GM21360 (cell line): ENCODE data around the gene TBXAS1.
"Not testable (repeated sequence)": the region's sequence is repeated elsewhere in the genome, so short reads cannot be mapped to it uniquely, and the experiment has no call there.

Experiments used
- ATAC-seq: cut with Tn5 transposase; IDR thresholded peaks from one replicate; pipeline ENCODE4 v1.9.1; 2021; ENCODE audit warnings: mild to moderate bottlenecking, moderate library complexity; ENCODE audit not compliant: unreplicated experiment

The TBXAS1 gene

GRCh38 chr7:139825666-139826290, 3.3 kb upstream of the TBXAS1 start:
- no peak for ATAC-seq

GRCh38 chr7:139827042-139827441, 2.0 kb upstream of the TBXAS1 start:
- ATAC-seq: no peak

GRCh38 chr7:139828446-139828845, 618 bp upstream of the TBXAS1 start:
- no peak for ATAC-seq

GRCh38 chr7:139829775-139830117, 682 bp downstream of the TBXAS1 start:
- no peak for ATAC-seq

GRCh38 chr7:139830292-139830691, 1.2 kb downstream of the TBXAS1 start:
- no peak for ATAC-seq

DNA sequence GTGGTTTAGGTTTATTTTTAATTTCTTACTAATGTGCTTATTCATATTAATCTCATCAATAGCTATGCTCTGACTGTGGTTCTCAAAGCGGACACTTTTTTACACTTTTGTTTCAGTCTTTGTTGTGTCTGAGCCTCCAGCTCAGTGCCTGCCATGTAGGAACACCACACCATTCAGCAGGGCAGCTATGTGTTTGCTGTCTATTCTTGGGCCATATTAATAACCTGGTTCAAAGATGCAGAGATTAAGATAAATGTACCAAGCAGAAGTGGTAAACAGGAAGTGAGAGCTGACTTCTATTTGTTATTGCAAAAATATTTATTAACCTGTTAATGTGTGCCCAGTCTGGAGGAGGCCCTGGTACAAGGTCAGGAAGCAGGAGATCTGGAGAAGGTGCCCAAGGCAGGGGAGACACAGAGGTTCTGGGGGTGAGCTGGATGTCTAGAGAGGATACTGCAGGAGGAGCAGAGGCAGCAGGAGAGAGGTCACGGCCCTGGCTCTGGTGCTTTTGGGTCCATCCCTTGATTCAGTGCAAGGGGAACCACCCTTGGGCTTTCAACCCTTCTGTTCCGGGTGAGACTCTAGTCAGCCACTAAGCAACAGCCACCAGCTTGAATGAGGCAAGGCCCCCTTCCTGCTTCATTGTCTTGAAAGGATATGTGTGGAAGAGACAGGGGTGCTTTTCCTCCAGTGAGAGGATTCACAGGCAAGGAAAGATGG, 1.9 kb downstream of the TBXAS1 start:
- ATAC-seq: no peak

DNA sequence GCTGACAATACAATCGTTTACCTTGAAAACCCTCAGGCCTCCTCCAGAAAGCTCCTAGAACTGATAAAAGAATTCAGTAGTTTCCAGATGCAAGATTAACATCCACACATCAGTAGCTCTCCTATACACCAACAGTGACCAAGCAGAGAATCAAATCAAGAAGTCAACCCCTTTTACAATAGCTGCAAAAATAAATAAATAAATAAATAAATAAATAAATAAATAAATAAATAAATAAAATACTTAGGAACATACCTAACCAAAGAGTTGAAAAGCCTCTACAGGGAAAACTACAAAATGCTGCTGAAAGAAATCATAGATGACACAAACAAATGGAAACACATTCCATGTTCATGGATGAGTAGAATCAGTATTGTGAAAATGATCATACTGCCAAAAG, 6.8 kb downstream of the TBXAS1 start:
- ATAC-seq: not testable (repeated sequence)

GRCh38 chr7:139837291-139837690, 8.2 kb downstream of the TBXAS1 start:
- not testable (repeated sequence) for ATAC-seq

- no peak for ATAC-seq
Measured at GRCh38 chr7:139838276-139838675, 9.2 kb downstream of the TBXAS1 start.

- ATAC-seq: no peak
Measured at GRCh38 chr7:139838876-139839275, 9.8 kb downstream of the TBXAS1 start.

DNA sequence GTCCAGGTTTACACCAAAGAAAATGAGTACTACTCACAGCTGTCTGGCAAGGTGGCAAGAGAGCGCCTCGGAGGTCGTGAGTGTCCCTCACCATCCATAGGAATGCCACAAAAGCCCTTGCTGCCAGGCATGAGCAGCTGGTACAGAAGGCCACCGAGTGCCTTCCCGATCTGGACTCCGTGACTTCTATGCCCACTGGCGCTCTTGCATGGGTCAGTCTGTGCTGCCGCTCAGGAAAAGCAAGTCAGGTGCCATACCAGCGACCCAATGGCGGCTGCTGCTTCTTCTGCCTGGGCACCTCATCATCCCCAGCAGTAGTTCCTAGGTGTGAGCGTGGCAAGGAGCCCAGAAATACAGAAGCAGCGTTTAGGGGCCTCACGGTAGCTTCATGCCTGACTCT, 11.7 kb downstream of the TBXAS1 start:
- ATAC-seq: no peak

DNA sequence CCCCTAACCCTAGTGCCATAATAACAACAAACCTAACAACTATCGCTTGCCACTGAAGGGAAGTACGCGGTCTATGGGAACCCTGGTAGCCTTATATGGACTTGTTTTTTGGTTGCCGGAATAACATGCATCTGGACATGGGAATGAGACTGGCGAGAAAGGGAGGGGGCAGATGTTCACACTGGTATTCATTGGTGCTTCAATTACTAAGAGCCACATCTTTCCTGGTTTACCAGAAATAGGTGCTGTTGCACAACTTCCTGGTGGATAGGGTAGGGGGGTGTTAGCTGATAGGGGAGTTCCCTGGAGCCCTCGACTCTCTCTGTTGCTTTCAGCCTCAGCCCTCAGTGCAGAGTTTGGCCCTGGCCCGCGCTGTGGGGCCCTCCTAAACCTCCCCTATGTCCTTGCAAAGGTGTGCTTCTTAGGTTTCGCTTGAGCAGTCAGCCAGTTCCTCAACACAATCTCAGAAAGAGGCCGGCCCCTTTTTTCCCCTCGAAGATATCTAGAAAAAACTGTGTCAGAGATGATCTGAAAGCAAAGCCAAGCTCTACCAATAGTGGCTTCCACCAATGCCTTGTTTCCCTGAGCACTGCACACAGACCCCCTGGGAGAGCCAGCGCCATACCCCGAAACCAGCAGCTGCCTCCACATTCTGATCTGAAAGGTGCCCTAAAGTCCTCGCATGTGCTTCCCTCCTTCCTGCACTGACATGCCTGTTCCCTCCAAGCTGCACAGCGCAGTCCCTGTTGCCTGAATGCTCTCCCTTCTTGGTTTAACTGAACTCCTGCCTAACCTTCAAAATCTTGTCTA, 13.5 kb downstream of the TBXAS1 start:
- ATAC-seq: peak; percentile 80

DNA sequence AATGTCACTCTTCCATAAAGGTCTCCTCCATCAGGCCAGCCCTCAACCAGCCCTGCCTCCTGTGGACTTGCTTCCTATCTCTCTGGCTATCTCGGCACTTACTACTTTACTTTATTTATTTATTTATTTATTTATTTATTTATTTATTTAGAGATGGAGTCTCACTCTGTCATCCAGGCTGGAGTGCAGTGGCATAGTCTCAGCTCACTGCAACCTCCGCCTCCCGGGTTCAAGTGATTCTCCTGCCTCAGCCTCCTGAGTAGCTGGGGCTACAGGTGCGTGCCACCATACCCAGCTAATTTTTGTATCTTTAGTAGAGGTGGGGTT, 14.1 kb downstream of the TBXAS1 start:
- ATAC-seq: not testable (repeated sequence)

DNA sequence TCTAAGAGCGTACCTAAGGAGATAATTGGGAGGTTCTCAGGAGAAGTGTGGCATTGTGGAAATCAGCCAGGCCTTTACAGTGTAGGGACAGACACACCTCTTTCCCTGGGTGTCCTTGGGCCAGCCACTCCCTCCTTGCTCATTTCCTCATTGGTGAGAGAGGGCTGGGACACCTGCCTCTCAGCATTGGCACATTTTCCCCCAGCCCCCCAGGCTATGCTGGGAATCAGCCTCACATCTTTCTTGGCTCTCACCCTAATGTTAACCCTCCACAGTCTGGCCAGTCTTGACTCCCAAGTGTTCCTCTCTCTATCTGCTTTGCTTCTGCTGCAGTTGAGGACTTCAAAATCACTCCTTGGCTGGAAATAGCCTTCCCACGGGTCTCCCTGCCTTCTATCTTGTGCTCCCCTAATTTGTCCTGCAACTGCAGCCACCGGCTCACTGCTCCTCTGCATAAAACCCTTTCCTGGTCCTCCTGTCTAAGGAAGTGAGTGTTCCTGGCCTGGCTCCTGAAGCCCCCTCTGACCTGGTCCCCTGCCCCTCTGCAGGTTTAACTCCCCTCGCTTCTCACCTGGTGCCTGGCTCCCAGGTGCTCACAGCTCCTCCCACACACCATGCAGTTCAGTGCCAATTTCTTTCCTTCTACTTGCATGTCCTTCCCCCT, 15.8 kb downstream of the TBXAS1 start:
- ATAC-seq: no peak

DNA sequence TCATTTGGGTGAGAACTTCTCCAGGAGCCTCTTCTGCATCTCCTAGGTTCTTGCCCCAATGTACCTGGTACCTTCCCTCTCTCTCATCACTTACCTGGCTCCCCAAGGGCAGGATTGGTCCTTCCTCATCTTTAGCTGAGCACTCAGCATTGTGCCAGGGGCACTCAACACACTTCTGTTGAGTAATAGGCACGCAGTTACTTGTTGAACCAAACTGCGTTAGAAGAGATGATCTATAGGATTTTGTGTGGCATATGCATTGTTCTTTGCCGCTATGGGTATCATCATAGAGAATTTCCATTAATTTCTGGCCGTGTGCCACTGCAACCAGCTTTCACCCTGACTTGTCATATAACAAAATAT, 16.4 kb downstream of the TBXAS1 start:
- ATAC-seq: no peak

GRCh38 chr7:139846297-139846696, 17.2 kb downstream of the TBXAS1 start:
- ATAC-seq: no peak

DNA sequence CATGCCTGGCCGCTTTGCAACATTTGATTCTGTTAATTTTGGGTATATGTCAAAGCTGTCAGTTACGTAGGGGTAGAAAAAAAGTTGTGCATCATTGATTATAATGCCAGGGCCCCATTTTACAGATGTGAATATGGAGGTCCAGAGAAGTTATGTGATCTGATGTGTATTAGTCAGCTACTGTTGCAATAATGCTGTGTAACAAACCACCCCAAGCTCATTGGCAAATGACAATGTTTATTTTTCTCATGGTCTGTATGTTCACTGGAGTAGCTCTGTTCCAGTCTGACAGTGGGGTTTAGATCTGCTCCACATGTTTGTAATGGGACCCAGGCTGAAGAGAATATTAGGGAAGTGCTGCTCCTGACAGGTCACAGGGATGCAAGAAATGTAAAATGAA, 19.2 kb downstream of the TBXAS1 start:
- no peak for ATAC-seq

DNA sequence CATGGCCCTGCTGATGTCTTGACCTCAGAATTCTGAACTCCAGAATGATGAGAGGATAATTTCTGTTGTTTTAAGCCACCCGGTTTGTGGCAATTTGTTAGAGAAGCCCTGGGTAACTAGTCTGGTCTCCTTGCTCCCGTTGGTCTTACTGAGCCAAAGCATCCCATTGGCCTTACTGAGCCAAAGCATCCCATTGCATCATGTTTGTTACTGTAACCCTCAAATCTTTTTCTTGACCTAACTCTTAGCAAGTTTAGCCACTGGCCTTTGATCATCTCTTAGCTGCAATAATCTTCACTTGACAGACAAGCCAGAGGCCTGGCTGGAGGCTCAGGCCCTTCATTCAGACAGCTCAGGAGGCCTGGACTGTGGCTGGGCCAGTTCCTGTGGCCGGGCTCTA, 21.8 kb downstream of the TBXAS1 start:
- ATAC-seq: no peak

DNA sequence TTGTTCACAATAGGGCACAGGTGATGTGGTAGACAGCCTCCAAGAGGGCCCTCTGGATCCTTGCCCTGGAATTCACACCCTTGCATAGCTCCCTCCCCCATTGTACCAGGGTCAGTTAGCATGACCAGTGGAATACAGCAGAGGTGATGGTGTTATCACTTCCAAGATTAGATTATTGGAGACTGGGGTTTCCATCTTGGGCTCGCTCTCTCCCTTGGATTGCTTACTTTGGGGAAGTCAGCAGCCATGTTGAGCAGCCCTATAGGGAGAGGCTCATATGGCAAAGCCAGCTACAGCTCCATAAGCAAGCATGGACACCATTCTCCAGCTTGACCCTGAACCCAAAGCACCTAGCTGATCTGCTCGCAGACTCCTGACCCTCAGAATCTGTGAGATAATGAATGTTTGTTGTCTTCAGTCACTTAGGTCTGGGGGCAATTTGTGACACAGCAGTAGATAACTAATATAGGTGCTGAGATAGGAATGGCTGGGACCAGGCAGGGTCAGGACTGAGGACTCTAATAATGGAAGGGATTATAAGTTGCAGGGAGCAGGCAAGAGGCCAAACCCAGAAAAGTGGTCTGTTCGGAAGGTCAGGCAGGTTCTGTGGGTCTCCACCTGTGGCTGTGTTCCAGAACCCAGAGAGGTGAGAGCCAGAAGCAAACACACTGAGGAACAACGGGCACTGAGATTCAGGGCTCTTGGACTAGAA, 22.9 kb downstream of the TBXAS1 start:
- no peak for ATAC-seq

DNA sequence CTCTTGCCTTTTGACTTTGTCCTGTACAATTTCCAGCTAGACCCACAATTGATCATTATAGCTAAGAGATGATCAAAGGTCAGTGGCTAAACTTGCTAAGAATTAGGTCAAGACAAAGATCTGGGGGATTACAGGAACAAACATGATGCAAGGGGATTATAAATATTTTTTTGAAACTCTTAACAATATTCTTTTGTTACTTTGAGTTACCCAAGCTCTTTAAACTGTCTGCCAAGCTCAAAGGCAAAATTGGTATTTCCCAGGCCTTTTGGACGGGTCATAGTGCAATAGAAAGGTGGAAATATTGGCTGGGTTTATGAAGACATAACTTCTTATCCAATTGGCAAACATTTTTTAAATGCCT, 23.4 kb downstream of the TBXAS1 start:
- no peak for ATAC-seq

GRCh38 chr7:139853506-139854123, 24.6 kb downstream of the TBXAS1 start:
- no peak for ATAC-seq
